H1 (cell line): ENCODE results near the gene HMX1.

Source experiments
- BCL11A ChIP-seq, 2 experiments: IDR thresholded peaks; one replicate each; pipeline ENCODE4 v1.6.1; 2011; ENCODE audit warnings: low read depth in 2 of 2, low read length in 2 of 2, mild to moderate bottlenecking in 2 of 2
- CBX5 ChIP-seq: fragments of 300-800, 300-1000 bp; sonication (generic); IDR thresholded peaks from 2 replicates; pipeline ENCODE4 v1.7.1; 2016; ENCODE audit warnings: antibody characterized with exemption, low read length, low read depth
- CBX8 ChIP-seq: fragments of 300-800, 300-1000 bp; sonication (generic); IDR thresholded peaks from 2 replicates; pipeline ENCODE4 v1.7.1; 2016; ENCODE audit warnings: low read depth, low read length, borderline replicate concordance
- CTCF ChIP-seq, 3 experiments: IDR thresholded peaks; 1 replicate in 2 of 3; 2 replicates in 1 of 3; pipeline versions ENCODE4 v1.5.1 to v1.6.1; 2011; ENCODE audit warnings: low read length in 3 of 3, mild to moderate bottlenecking in 3 of 3, inconsistent platforms in 2 of 3, low read depth in 1 of 3, moderate library complexity in 1 of 3; ENCODE audit not compliant: insufficient read depth in 1 of 3; ENCODE audit errors: control extremely low read depth in 1 of 3
- EZH2 ChIP-seq: fragments of 200-600 bp; sonication (generic); IDR thresholded peaks from 2 replicates; pipeline ENCODE4 v1.7.1; 2012; ENCODE audit warnings: low read depth, mild to moderate bottlenecking, moderate library complexity, low read length, inconsistent platforms; ENCODE audit not compliant: severe bottlenecking
- GTF2F1 ChIP-seq: IDR thresholded peaks from 2 replicates; pipeline ENCODE4 v1.6.1; 2012; ENCODE audit warnings: low read depth, low read length, improper control_type of control experiment, borderline replicate concordance
- MAFK ChIP-seq: IDR thresholded peaks from 2 replicates; pipeline ENCODE4 v1.6.1; 2012; ENCODE audit warnings: low read depth, mild to moderate bottlenecking, improper control_type of control experiment, low read length
- ZNF274 ChIP-seq: IDR thresholded peaks from 2 replicates; pipeline ENCODE4 v1.7.0; 2012; ENCODE audit warnings: low read length, borderline replicate concordance; ENCODE audit errors: extremely low read depth

- TF ChIP-seq EZH2, result no peak
- no peak for TF ChIP-seq GTF2F1
- TF ChIP-seq CTCF (IDR thresholded peaks at IDR 0.05; ENCODE audit: control extremely low read depth in 1 of 3, insufficient read depth in 1 of 3, low read depth in 1 of 3, low read length in 3 of 3), result no peak
- no peak for TF ChIP-seq CBX8
- TF ChIP-seq CBX5, result no peak
- TF ChIP-seq MAFK, result no peak
- no peak for TF ChIP-seq ZNF274
- TF ChIP-seq BCL11A (IDR thresholded peaks at IDR 0.05; ENCODE audit: low read depth in 2 of 2, low read length in 2 of 2), result no peak
Measured at GRCh38 chr4:8843597-8843996, 28.0 kb downstream of the HMX1 start.
